Small intestine (tissue), 7 donors: ENCODE data around the gene ERC1. TPM values are rescaled to one million over a fixed set of nuclear protein-coding genes. Genes with fewer than 3 reads are reported as not detected.
"Not testable (repeated sequence)": the region's sequence is repeated elsewhere in the genome, so short reads cannot be mapped to it uniquely, and the experiment has no call there.

ENCODE experiments used
- DNase-seq, 2 donors: peaks; one replicate each; pipeline versions ENCODE4 v3.0.0 to v3.0.0-alpha.2; 2013
- FAIRE-seq: peaks from 2 replicates; lab custom pipeline; 2012; peaks lifted over from hg19 to GRCh38; lab: Jason Lieb, UNC
- H3K27ac ChIP-seq, 3 donors: one replicate each; pipeline ENCODE4 v1.5.1; 2013; ENCODE audit warnings: low read length in 2 of 3, mild to moderate bottlenecking in 2 of 3, control low read depth in 1 of 3, inconsistent platforms in 1 of 3, low read depth in 1 of 3, moderate library complexity in 1 of 3
- H3K27me3 ChIP-seq, 3 donors: one replicate each; pipeline ENCODE4 v1.6.1; 2013; ENCODE audit warnings: low read length in 3 of 3, inconsistent platforms in 1 of 3; ENCODE audit not compliant: control insufficient read depth in 3 of 3, insufficient read depth in 3 of 3
- H3K36me3 ChIP-seq, 3 donors: one replicate each; pipeline ENCODE4 v1.6.1; 2013; ENCODE audit warnings: low read length in 3 of 3, inconsistent platforms in 1 of 3, low read depth in 1 of 3, mild to moderate bottlenecking in 1 of 3, moderate library complexity in 1 of 3; ENCODE audit not compliant: control insufficient read depth in 3 of 3, insufficient read depth in 2 of 3
- H3K4me1 ChIP-seq, 3 donors: one replicate each; pipeline ENCODE4 v1.6.1; 2013; ENCODE audit warnings: low read length in 2 of 3, inconsistent platforms in 1 of 3, low read depth in 1 of 3, mild to moderate bottlenecking in 1 of 3, moderate library complexity in 1 of 3; ENCODE audit not compliant: control insufficient read depth in 3 of 3, insufficient read depth in 2 of 3
- H3K4me3 ChIP-seq, 3 donors: one replicate each; pipeline ENCODE4 v1.5.1; 2013; ENCODE audit warnings: low read length in 3 of 3, control low read depth in 1 of 3, inconsistent platforms in 1 of 3, low read depth in 1 of 3, mild to moderate bottlenecking in 1 of 3, moderate library complexity in 1 of 3
- H3K9me3 ChIP-seq, 2 donors: one replicate each; pipeline ENCODE4 v1.6.1; 2013; ENCODE audit warnings: low read depth in 1 of 2, low read length in 1 of 2; ENCODE audit not compliant: control insufficient read depth in 2 of 2, insufficient read depth in 1 of 2
- WGBS, 3 donors: extraction: QIAGEN DNeasy Blood & Tissue Kit; methylation state at CpG; one replicate each; pipeline ENCODE4 v1.1.7; 2013; 5-methylcytosine and 5-hydroxymethylcytosine counted together
- polyA plus RNA-seq, 4 donors: library from polyadenylated mRNA; stranded (reverse) in 3 of 4; unstranded in 1 of 4; fragments of 200-250 nt in 3 of 4; fragments of 120-200 nt in 1 of 4; gene quantifications; one replicate each; pipeline versions ENCODE4 v1.2.1 to v1.2.3, GENCODE V29; 2013
- donor health status: healthy with polysubstance abuse.
- donor health status: control.
- donor health status: control.
- donor health status: Bipolar disorder and iron deficiency.
- donor health status: healthy.

ERC1 gene
- polyA plus RNA-seq, 4 donors, result 1.8 to 16.7 (median 6.1) TPM

DNA sequence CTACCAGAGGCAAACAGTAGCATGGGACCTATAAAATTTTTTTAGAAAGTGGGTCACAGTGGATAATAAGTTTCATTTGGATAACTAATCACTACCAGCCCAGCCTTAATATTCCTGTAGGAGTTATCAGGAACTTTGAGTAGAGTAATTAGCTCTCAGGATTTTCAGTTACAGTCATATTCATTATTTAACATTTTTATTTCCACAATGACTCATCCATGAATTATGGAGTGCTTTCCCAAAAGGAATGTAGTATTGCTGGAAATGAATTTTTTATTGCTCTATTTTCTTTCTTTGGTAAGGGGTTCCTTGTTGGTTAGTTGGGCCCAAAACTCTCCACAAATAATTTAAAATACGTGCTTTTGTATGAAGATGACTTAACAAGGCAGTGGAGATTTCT, 53.7 kb downstream of the ERC1 start:
- peaks cover 0 to 3% (median 0%) of the 10 kb centered on the region in 3 donors for H3K36me3 ChIP-seq
- no peak overlapping the region for H3K4me3 ChIP-seq
- H3K27ac ChIP-seq, result no peak overlapping the region
- no peaks in the 10 kb centered on the region for H3K4me1 ChIP-seq
- H3K27me3 ChIP-seq, result no peaks in the 10 kb centered on the region
- FAIRE-seq (no peak), DNase-seq (no peak)
- H3K9me3 ChIP-seq, result no peaks in the 10 kb centered on the region
- WGBS, 3 donors, result 93 to 100% (median 100%) methylated on average over 1 of the region's 1 CpG

DNA sequence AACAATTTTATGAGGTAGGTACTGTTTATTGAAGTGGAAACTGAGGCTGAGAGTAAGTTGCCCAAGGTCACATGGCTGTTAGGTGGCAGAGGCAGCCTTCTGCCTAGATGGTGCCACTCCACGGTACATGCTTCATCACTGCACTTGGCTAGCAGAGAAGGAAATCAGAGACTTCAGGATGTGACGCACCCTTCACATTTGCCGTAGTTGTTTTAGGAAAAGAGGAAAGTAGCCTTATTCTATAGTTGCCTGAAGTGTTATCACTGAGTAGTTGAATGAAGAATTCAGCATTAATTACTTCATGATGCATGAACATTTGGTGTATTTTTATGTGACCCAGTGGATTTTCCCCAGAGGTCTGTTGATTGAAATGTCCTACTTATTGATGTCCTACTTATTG, 55.7 kb downstream of the ERC1 start:
- DNase-seq (no peak), FAIRE-seq (no peak)
- 91 to 98% (median 93%) methylated on average over 3 of the region's 3 CpGs for WGBS, 3 donors
- no peak overlapping the region for H3K27ac ChIP-seq
- H3K27me3 ChIP-seq, result no peaks in the 10 kb centered on the region
- H3K36me3 ChIP-seq, result peaks cover 0 to 4% (median 0%) of the 10 kb centered on the region in 3 donors
- peaks cover 0 to 4% (median 0%) of the 10 kb centered on the region in 3 donors for H3K4me1 ChIP-seq
- H3K4me3 ChIP-seq, result no peak overlapping the region
- no peaks in the 10 kb centered on the region for H3K9me3 ChIP-seq

DNA sequence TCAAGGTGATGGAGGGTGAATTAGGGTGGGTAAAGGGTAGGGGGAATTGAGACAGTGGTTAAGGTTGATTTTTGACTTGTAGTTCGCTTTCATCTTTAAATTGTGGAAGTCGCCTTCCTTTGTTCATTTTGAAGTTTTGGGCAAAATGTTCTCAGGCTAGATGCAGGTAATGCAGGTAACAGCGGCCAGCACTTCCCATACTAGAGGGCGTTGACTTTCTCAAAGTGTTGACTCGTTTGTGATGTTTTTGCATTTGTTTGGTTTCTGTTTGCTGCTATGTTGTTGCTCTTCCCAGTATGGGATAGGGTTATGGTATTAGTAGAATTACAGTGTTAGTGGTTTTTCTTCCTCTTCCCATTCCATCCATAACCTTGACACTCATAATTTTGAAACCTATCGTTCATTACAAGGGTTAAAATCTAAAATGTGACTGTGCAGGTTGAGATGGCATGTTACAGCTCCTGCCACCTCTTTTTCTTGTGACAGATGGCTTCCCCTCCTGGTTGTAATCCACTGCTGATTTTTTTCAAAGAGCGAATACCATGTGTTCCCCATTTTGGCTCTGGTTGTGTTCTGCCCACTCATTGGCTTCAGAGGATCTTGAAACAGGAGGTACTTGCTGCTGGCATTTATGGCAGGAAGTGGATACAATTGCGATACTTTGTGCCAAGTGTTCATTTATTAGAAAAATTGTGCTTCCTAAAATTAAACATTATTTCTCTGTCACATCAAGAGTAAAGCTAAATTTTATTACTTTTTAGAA, 57.1 kb downstream of the ERC1 start:
- 77 to 90% (median 87%) methylated on average over 8 of the region's 8 CpGs for WGBS, 3 donors
- Histone ChIP-seq H3K27me3 (no peaks in the 10 kb centered on the region), H3K27ac (no peak overlapping the region), H3K4me1 (peaks cover 0 to 4% (median 0%) of the 10 kb centered on the region in 3 donors), H3K4me3 (no peak overlapping the region), H3K9me3 (no peaks in the 10 kb centered on the region), H3K36me3 (peaks cover 0 to 2% (median 0%) of the 10 kb centered on the region in 3 donors)
- DNase-seq (no peak), FAIRE-seq (no peak)

DNA sequence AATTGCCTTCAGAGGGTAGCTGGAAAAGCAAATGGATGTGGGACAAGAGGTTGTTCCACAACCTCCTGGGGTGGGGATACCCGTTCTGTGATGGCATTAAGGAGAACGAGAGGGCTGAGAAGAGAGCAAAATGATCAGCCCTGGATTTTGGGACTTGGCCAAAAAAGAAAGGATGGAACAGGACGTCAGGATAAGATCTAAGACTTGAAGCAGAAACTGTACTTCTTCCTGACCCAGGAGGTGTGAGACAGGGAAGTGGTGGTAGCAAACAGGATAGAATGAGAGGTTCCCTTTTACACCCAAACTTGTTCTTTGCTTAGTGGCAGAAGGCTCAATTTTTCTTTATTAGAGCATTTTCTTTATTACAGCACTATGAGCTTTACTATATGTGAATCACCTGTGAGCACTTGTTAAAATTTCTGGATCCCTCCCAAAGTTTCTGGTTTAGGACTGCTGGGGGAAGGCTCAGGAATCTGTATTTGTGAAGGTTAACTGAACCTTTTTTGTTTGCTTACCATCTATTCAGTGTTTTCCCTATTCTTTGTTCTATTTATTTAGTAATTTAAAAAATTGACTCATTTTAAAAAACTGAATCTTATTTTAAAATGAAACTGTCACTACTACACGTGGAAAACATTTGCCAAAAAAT, 59.2 kb downstream of the ERC1 start:
- Histone ChIP-seq H3K36me3 (peaks cover 0 to 2% (median 0%) of the 10 kb centered on the region in 3 donors), H3K4me1 (peaks cover 0 to 4% (median 0%) of the 10 kb centered on the region in 3 donors), H3K27ac (no peak overlapping the region), H3K27me3 (no peaks in the 10 kb centered on the region), H3K9me3 (no peaks in the 10 kb centered on the region), H3K4me3 (no peak overlapping the region)
- FAIRE-seq (no peak), DNase-seq (no peak)
- 76 to 81% (median 80%) methylated on average over 4 of the region's 4 CpGs for WGBS, 3 donors

DNA sequence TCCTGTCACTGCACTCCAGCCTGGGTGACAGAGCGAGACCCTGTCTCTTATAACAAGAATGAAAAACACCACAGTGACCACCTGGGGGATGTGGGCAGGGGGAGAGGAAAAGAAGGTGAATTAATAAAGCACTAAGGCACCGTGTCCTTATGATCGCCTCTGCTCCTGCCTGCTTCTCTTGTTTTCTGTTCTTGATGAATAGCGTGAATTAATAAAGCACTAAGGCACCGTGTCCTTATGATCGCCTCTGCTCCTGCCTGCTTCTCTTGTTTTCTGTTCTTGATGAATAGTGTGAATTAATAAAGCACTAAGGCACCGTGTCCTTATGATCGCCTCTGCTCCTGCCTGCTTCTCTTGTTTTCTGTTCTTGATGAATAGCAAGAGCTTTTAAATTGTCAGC, 60.6 kb downstream of the ERC1 start:
- not testable (repeated sequence) for H3K9me3 ChIP-seq, DNase-seq, H3K4me1 ChIP-seq, H3K27ac ChIP-seq, FAIRE-seq, H3K36me3 ChIP-seq, H3K27me3 ChIP-seq, H3K4me3 ChIP-seq
- 88 to 94% (median 92%) methylated on average over 8 of the region's 8 CpGs for WGBS, 3 donors

DNA sequence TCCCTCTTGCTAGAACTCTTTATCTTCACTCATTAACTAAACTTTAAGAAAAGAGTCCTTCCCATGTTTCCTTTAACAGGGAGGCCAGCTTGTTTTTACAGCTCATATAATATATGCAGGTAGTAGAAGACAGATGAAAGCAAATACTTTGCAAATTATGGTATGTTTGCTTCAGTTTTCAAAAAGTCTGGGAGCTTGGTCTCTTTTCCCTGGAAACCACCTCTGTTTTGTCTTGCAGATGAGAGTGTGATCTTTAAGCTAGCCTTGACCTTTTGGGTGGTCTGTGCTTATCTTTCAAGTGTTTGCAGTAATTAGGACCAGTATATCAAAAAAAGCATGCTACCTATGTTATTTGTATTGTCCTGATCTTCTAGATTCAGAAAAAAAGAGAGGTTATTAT, 62.7 kb downstream of the ERC1 start:
- Histone ChIP-seq H3K27ac (no peak overlapping the region), H3K9me3 (peaks cover 0 to under 1% of the 10 kb centered on the region in 2 donors), H3K4me1 (peaks cover 0 to 4% (median 0%) of the 10 kb centered on the region in 3 donors), H3K4me3 (no peak overlapping the region), H3K27me3 (no peaks in the 10 kb centered on the region), H3K36me3 (peaks cover 0 to 5% (median 0%) of the 10 kb centered on the region in 3 donors)
- FAIRE-seq, result no peak
- peak in 1 of 2 donors; percentile 8 for DNase-seq

DNA sequence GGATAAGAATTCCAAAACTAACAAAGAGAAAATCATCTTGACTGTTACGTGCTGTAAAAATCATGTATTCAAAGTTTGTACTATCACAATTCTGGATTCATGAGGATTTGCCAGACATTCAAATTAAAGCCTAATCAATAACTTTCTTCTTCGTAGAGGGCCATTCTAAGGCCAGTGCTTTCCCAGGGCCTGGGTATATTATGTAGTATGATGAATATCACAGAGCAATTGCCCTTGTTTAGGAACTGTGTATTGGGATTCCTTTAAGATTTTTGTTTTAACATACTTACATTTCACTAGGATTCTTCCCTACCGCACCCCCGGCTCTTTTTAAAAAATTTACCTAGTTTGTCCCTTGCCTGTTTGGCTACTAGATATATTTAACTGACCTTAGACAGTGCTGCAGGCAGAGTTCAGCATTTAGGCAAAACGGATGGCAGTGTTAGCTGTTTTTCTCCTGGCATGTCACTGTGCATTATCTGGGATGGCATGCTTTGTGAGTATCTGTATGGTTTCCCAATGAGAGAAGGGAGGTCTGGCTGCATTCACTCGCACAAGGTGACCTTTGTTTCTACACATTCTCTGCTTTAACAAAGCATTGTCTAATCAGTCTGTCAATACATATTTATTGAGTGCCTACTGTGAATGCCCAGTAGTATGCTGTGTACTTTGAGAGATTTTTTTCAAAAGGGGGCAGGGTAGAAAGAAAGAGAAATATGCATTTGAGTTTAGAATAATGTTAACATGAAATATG, 63.3 kb downstream of the ERC1 start:
- H3K36me3 ChIP-seq, result peaks cover 0 to 5% (median 0%) of the 10 kb centered on the region in 3 donors
- WGBS, 3 donors, result 59 to 72% (median 67%) methylated on average over 6 of the region's 6 CpGs
- FAIRE-seq (no peak), DNase-seq (peak; percentile 19 to 56)
- H3K4me3 ChIP-seq, result no peak overlapping the region
- peaks cover 0 to 4% (median 0%) of the 10 kb centered on the region in 3 donors for H3K4me1 ChIP-seq
- peaks cover 0 to 5% of the 10 kb centered on the region in 2 donors for H3K9me3 ChIP-seq
- H3K27ac ChIP-seq, result peak overlapping the region in 1 of 3 donors; percentile 13
- H3K27me3 ChIP-seq, result no peaks in the 10 kb centered on the region

DNA sequence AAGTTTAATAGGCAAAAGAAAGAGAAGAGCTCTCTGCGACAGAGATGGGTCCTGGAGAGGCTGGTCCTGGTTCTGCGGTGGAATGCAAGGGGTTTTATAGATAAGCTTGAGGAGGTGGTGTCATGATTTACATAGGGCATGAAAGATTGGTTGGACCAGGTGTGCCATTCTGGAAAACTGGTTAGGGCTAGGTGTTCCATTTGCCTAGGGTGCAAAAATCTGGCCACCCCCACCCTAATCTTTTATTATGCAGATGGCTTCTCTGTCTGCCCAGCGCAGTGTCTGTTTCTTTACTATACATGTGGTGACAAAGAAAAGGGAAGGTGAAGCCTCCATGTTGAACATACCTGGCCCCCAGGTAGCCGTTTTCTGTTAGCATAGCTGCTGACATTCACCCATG, 65.4 kb downstream of the ERC1 start:
- WGBS, 3 donors, result 92 to 96% (median 93%) methylated on average over 4 of the region's 4 CpGs
- H3K27ac ChIP-seq, result no peak overlapping the region
- H3K4me1 ChIP-seq, result no peaks in the 10 kb centered on the region
- H3K36me3 ChIP-seq, result peaks cover 0 to 3% (median 0%) of the 10 kb centered on the region in 3 donors
- no peak for DNase-seq
- no peaks in the 10 kb centered on the region for H3K27me3 ChIP-seq
- no peak overlapping the region for H3K4me3 ChIP-seq
- FAIRE-seq, result no peak
- peaks cover 0 to 8% of the 10 kb centered on the region in 2 donors for H3K9me3 ChIP-seq
